K562 (cell line): Measurements from ENCODE around the gene IMMP2L. TPM values are rescaled to one million over a fixed set of nuclear protein-coding genes. Genes with fewer than 3 reads are reported as not detected.

ENCODE experiments used
- ATAC-seq: fragments of 200-7000 bp; cut with Tn5 transposase; 3 replicates; pipeline ENCODE4 v1.9.1; 2020; ENCODE audit warnings: moderate library complexity
- BruUV-seq: library from RNA; stranded (reverse); fragments of 400-500 nt; replicated peaks from 2 replicates; lab custom pipeline; 2021; lab: Mats Ljungman, UMichigan
- CTCF ChIA-PET: fragments of 300-600 bp; formaldehyde crosslinking; extraction: SDS; loops from one replicate; lab custom pipeline; 2021; ENCODE audit warnings: low intra/inter-chr PET ratio; lab: Yijun Ruan, JAX
- POLR2A ChIA-PET: fragments of 300-600, 350-650 bp; sonication (Branson Sonifier 250); formaldehyde crosslinking; extraction: SDS; loops from one replicate; lab custom pipeline; 2021; ENCODE audit warnings: antibody characterized with exemption, inconsistent platforms; lab: Yijun Ruan, JAX
- DNase-seq, 4 experiments: peaks; one replicate each; pipeline versions ENCODE4 v3.0.0 to v3.0.0-alpha.2; 2011 to 2018; ENCODE audit warnings: low spot score in 3 of 4, mixed read lengths in 3 of 4; ENCODE audit errors: extremely low read depth in 1 of 4
- FAIRE-seq: peaks from 2 replicates; lab custom pipeline; 2011; peaks lifted over from hg19 to GRCh38; lab: Jason Lieb, UNC
- H2AFZ ChIP-seq: 2 replicates; pipeline ENCODE4 v1.6.0; 2011; ENCODE audit warnings: low read depth, low read length, control low read depth, inconsistent platforms
- H3K27ac ChIP-seq: fragments of 200-600 bp; 3 replicates; pipeline ENCODE4 v1.8.0; 2011; ENCODE audit warnings: low read depth, mild to moderate bottlenecking, control low read depth, inconsistent platforms, low read length, moderate library complexity, mixed read lengths; ENCODE audit errors: extremely low read depth
- H3K27me3 ChIP-seq, 2 experiments: fragments of 300-600 bp in 1 of 2; 2 replicates in 1 of 2; 3 replicates in 1 of 2; pipeline versions ENCODE4 v1.6.0 to v1.8.0; 2011; ENCODE audit warnings: inconsistent platforms in 2 of 2, low read length in 2 of 2, mild to moderate bottlenecking in 1 of 2, mixed read lengths in 1 of 2, moderate library complexity in 1 of 2; ENCODE audit not compliant: control insufficient read depth in 2 of 2, insufficient read depth in 2 of 2
- H3K36me3 ChIP-seq: fragments of 300-600 bp; 3 replicates; pipeline ENCODE4 v1.8.0; 2011; ENCODE audit warnings: mild to moderate bottlenecking, low read length, inconsistent platforms; ENCODE audit not compliant: control insufficient read depth, insufficient read depth
- H3K4me1 ChIP-seq, 2 experiments: fragments of 200-600 bp in 1 of 2; replicated peaks in 1 of 2; 2 replicates in 1 of 2; 3 replicates in 1 of 2; pipeline versions ENCODE4 v1.5.1 to v1.8.0; 2011; ENCODE audit warnings: inconsistent platforms in 2 of 2, low read length in 2 of 2, mild to moderate bottlenecking in 1 of 2, mixed read lengths in 1 of 2, moderate library complexity in 1 of 2; ENCODE audit not compliant: control insufficient read depth in 2 of 2, insufficient read depth in 2 of 2
- H3K4me2 ChIP-seq: 2 replicates; pipeline ENCODE4 v1.6.1; 2011; ENCODE audit warnings: low read length, control low read depth, inconsistent platforms, mixed read lengths; ENCODE audit not compliant: insufficient read depth
- H3K4me3 ChIP-seq: fragments of 200-600 bp; sonication (generic), shearing (Covaris generic); 2 replicates; pipeline ENCODE4 v1.5.1; 2016; ENCODE audit warnings: control low read depth, inconsistent platforms
- H3K79me2 ChIP-seq: fragments of 200-600 bp; 3 replicates; pipeline ENCODE4 v1.8.0; 2011; ENCODE audit warnings: low read length, inconsistent platforms; ENCODE audit not compliant: control insufficient read depth, insufficient read depth
- H3K9ac ChIP-seq, 2 experiments: 2 replicates each; pipeline versions ENCODE4 v1.6.0 to v1.6.1; 2011; ENCODE audit warnings: low read depth in 2 of 2, low read length in 2 of 2, control low read depth in 1 of 2, inconsistent platforms in 1 of 2, mild to moderate bottlenecking in 1 of 2, mixed read lengths in 1 of 2; ENCODE audit not compliant: insufficient read depth in 1 of 2
- H3K9me1 ChIP-seq: one replicate; pipeline ENCODE4 v1.6.0; 2011; ENCODE audit warnings: inconsistent platforms, mild to moderate bottlenecking, low read length, moderate library complexity; ENCODE audit not compliant: control insufficient read depth, insufficient read depth
- H3K9me3 ChIP-seq: replicated peaks from 2 replicates; pipeline ENCODE4 v1.5.1; 2011; ENCODE audit warnings: low read depth, low read length, inconsistent platforms; ENCODE audit not compliant: control insufficient read depth, insufficient read depth
- H4K20me1 ChIP-seq: replicated peaks from 2 replicates; pipeline ENCODE4 v1.6.1; 2011; ENCODE audit warnings: low read length, inconsistent platforms, mixed read lengths; ENCODE audit not compliant: control insufficient read depth, insufficient read depth
- ARID2 ChIP-seq: fragments of 450-650 bp; IDR thresholded peaks from 2 replicates; pipeline ENCODE4 v1.6.1; 2017; ENCODE audit warnings: antibody characterized with exemption, mild to moderate bottlenecking
- ARNT ChIP-seq, 2 experiments: fragments of 450-650 bp; IDR thresholded peaks; 2 replicates each; pipeline ENCODE4 v1.6.1; 2016; ENCODE audit warnings: mild to moderate bottlenecking in 1 of 2
- EP400 ChIP-seq: fragments of 450-650 bp; IDR thresholded peaks from 2 replicates; pipeline ENCODE4 v1.6.1; 2017; ENCODE audit warnings: antibody characterized with exemption, mild to moderate bottlenecking, moderate library complexity
- HCFC1 ChIP-seq: IDR thresholded peaks from 2 replicates; pipeline ENCODE4 v1.6.1; 2012; ENCODE audit warnings: low read depth, low read length, improper control_type of control experiment
- LCOR ChIP-seq: sonication (generic); formaldehyde crosslinking; IDR thresholded peaks from 2 replicates; pipeline ENCODE4 v1.8.0; 2022; ENCODE audit warnings: mild to moderate bottlenecking, missing genetic modification reagents
- MAFK ChIP-seq: IDR thresholded peaks from 2 replicates; pipeline ENCODE4 v1.6.1; 2011; ENCODE audit warnings: low read length, improper control_type of control experiment
- RBBP5 ChIP-seq: fragments of 200-600 bp; sonication (generic); IDR thresholded peaks from 2 replicates; pipeline ENCODE4 v1.6.1; 2012; ENCODE audit warnings: borderline replicate concordance, mild to moderate bottlenecking, low read length, control low read depth, inconsistent platforms; ENCODE audit not compliant: insufficient read depth, poor library complexity, severe bottlenecking
- RHOXF2B ChIP-seq: fragments of 250-450 bp; sonication (Bioruptor Pico); conservative IDR thresholded peaks from 2 replicates; pipeline ENCODE4 v1.5.1; 2021
- SRSF9 ChIP-seq: fragments of 200-400 bp; formaldehyde crosslinking; IDR thresholded peaks from 2 replicates; pipeline ENCODE4 v1.6.1; 2017; ENCODE audit warnings: low read depth, low read length, borderline replicate concordance
- TAF7 ChIP-seq: fragments of 450-650 bp; IDR thresholded peaks from 2 replicates; pipeline ENCODE4 v1.6.1; 2016; ENCODE audit warnings: missing genetic modification characterization, missing compliant biosample characterization
- ZNF668 ChIP-seq: fragments of 250-450 bp; sonication (Bioruptor Pico); IDR thresholded peaks from 2 replicates; pipeline ENCODE4 v1.8.0; 2022; ENCODE audit warnings: mild to moderate bottlenecking, inconsistent platforms
- ZNF695 ChIP-seq: fragments of 450-650 bp; formaldehyde crosslinking; IDR thresholded peaks from 2 replicates; pipeline ENCODE4 v1.4.0; 2020; ENCODE audit warnings: mild to moderate bottlenecking, moderate library complexity
- WGBS: fragments of 100-300 bp; shearing (Covaris generic); methylation state at CpG from one replicate; pipeline ENCODE4 v1.1.6; 2016; ENCODE audit warnings: low coverage, mixed read lengths; ENCODE audit not compliant: insufficient coverage; ENCODE audit errors: missing lambda C conversion rate; 5-methylcytosine and 5-hydroxymethylcytosine counted together
- in situ Hi-C: fragments of 300-500 bp; cut with MboI; formaldehyde crosslinking; loops from 4 replicates; pipeline ENCODE4 v1.15.0; 2018; ENCODE audit warnings: inconsistent platforms, mixed read lengths
- intact Hi-C: fragments of 100-400 bp; cut with micrococcal nuclease; formaldehyde crosslinking; loops from 2 replicates; pipeline ENCODE4 v1.14.2; 2022
- polyA plus RNA-seq, 8 experiments: library from polyadenylated mRNA; depleted of rRNA in 4 of 8; stranded (reverse) in 5 of 8; unstranded in 3 of 8; fragments of >200 nt; fragmentation: Nextera tagmentation in 2 of 8; fragmentation: Illumina TruSeq in 1 of 8; extraction: Ambion mirVana in 2 of 8; extraction: Trizol in 1 of 8; gene quantifications; 2 replicates each; pipeline versions ENCODE4 v1.2.1 to v1.2.3, GENCODE V29; 2011 to 2014; ENCODE audit warnings: inconsistent platforms in 1 of 8, missing spikeins in 1 of 8
- total RNA-seq, 7 experiments: library from RNA; depleted of rRNA in 6 of 7; stranded (reverse); fragments of >200 nt in 6 of 7; fragmentation: Illumina TruSeq in 2 of 7; extraction: Trizol in 2 of 7; gene quantifications; 2 replicates each; pipeline versions ENCODE4 v1.2.1 to v1.2.3, GENCODE V29; 2011 to 2021; ENCODE audit warnings: low replicate concordance in 1 of 7
- TF ChIP-seq, protein P1 (sequence below), 2 experiments: IDR thresholded peaks in 1 of 2; conservative IDR thresholded peaks in 1 of 2; 2 replicates each; pipeline ENCODE4 v1.6.1; 2016; ENCODE audit warnings: low read depth in 2 of 2, mild to moderate bottlenecking in 1 of 2, missing compliant biosample characterization in 1 of 2, missing genetic modification characterization in 1 of 2, moderate library complexity in 1 of 2
- TF ChIP-seq, protein P2 (sequence below): fragments of 450-650 bp; IDR thresholded peaks from 2 replicates; pipeline ENCODE4 v1.6.1; 2016; ENCODE audit warnings: antibody characterized with exemption

IMMP2L gene
- total and polyA plus RNA-seq, 9 of the 15 experiments (the other 6 are each of a cell fraction or from before 2014, with no cell fraction given), result 29.7 to 116 (median 53.0) TPM

DNA sequence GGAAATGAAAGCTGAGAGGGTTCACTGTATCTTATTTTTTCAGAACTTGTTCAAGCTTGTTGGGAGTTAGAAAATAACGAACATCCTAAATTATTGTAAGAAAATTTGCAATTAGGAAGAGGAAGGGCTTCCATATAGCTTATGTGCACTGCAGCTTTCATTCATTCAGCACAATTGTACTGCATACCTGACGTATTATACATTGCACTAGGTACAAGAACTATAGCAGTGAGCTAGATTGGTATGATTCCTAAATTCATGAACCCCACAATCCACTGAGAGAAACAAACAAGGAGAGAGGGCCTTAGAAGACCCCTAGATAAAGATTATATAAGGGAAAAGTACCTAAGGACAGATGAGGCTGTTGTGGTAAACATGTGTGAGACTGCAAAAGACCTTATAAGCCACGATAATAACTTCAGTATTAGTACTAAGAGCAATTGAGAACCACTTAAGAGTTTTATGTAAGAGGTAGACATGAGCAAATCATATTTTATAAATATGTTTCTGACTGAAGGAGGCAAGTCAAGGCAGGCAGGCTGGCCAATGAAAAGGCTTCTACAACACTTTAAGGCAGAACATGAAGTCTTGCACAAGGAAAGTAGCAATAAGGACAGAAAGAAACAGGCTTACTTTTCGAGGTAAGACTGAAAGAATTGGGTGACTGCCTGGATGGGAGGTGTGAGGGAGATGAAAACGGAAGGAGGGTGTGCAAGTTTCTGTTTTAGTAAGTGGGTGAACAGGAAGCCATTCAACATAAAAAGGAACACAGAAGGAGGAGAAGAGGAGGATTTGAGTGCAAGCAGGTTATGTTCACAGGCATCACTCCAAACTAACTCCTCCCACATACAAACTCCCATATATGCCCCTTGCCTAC lies 549.3 kb downstream of the IMMP2L start:
- no peak overlapping the region for H2AFZ ChIP-seq
- intact Hi-C loops, result no loop called here

DNA sequence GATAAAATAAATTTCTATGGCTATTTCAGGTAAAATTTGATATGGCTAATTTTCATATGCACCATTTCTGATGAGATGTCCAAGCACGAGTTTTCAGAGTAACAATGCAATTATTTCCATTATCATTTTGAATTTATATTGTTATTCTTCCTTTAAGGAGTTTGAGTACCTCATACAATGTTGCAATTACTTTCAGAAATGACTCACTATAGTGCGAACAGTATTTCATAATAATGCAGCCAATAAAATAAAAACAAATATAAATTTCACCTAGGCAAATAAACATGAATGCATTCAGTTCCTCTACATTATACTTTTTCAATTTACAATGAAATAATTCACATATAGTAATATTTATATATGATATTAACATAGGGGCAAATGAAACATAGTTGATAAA lies 550.1 kb downstream of the IMMP2L start:
- no peaks in the 10 kb centered on the region for H3K9me3 ChIP-seq
- in situ Hi-C loops, result no loop called here
- no peaks in the 10 kb centered on the region for H3K27me3 ChIP-seq
- POLR2A ChIA-PET, result interaction anchor here (0.6 kb wide), 1 partner anchor 181 kb away, joined by 8 read pairs; no protein-coding TSS in a partner anchor
- H4K20me1 ChIP-seq, result no peaks in the 10 kb centered on the region
- WGBS, result 42% methylated on average over 2 of the region's 2 CpGs
- no TSS peak for BruUV-seq
- no peak overlapping the region for H3K4me2 ChIP-seq
- intact Hi-C loops, result no loop called here
- FAIRE-seq (no peak), DNase-seq (no peak), ATAC-seq (no peak)
- no peaks in the 10 kb centered on the region for H3K4me1 ChIP-seq
- H3K9me1 ChIP-seq, result no peaks in the 10 kb centered on the region
- CTCF ChIA-PET, result no interaction called here
- H3K27ac ChIP-seq, result no peak overlapping the region
- H3K9ac ChIP-seq, result no peak overlapping the region
- H3K36me3 ChIP-seq, result no peaks in the 10 kb centered on the region
- no peaks in the 10 kb centered on the region for H3K79me2 ChIP-seq
- H2AFZ ChIP-seq, result no peak overlapping the region
- H3K4me3 ChIP-seq, result no peak overlapping the region
- TF ChIP-seq LCOR (CRISPR knock-in tag), result no peak
- no peak for TF ChIP-seq ARNT (IDR thresholded peaks at IDR 0.05)
- TF ChIP-seq RBBP5, result no peak
- no peak for TF ChIP-seq ARID2
- TF ChIP-seq, protein P1, sequence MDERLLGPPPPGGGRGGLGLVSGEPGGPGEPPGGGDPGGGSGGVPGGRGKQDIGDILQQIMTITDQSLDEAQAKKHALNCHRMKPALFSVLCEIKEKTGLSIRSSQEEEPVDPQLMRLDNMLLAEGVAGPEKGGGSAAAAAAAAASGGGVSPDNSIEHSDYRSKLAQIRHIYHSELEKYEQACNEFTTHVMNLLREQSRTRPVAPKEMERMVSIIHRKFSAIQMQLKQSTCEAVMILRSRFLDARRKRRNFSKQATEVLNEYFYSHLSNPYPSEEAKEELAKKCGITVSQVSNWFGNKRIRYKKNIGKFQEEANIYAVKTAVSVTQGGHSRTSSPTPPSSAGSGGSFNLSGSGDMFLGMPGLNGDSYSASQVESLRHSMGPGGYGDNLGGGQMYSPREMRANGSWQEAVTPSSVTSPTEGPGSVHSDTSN (CRISPR knock-in tag; IDR thresholded peaks at IDR 0.05; ENCODE audit: low read depth), result no peak
- TF ChIP-seq, protein P1 (tag; conservative IDR thresholded peaks at IDR 0.05; ENCODE audit: low read depth), result no peak
- no peak for TF ChIP-seq ZNF695
- TF ChIP-seq, protein P2, sequence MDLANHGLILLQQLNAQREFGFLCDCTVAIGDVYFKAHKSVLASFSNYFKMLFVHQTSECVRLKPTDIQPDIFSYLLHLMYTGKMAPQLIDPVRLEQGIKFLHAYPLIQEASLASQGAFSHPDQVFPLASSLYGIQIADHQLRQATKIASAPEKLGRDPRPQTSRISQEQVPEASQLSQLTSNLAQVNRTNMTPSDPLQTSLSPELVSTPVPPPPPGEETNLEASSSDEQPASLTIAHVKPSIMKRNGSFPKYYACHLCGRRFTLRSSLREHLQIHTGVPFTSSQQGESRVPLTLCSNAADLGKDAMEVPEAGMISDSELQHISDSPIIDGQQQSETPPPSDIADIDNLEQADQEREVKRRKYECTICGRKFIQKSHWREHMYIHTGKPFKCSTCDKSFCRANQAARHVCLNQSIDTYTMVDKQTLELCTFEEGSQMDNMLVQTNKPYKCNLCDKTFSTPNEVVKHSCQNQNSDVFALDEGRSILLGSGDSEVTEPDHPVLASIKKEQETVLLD, result no peak
- TF ChIP-seq EP400, result no peak

More for the DNA sequence above, 549.3 kb downstream of the IMMP2L start:
- FAIRE-seq, result peak; percentile 15
- in situ Hi-C loops, result no loop called here
- no peaks in the 10 kb centered on the region for H3K36me3 ChIP-seq
- TF ChIP-seq SRSF9 (no peak), HCFC1 (no peak), RHOXF2B (CRISPR knock-in tag) (no peak), TAF7 (tag) (no peak), ZNF668 (CRISPR knock-in tag) (no peak), MAFK (no peak)
- TF ChIP-seq, all 486 proteins: peak for 0
- ATAC-seq (no peak), DNase-seq (no peak)
- POLR2A ChIA-PET, result interaction anchor here (0.6 kb wide), 1 partner anchor 182 kb away, joined by 8 read pairs; no protein-coding TSS in a partner anchor
- Histone ChIP-seq H3K27me3 (no peaks in the 10 kb centered on the region), H4K20me1 (no peaks in the 10 kb centered on the region), H3K4me2 (no peak overlapping the region), H3K9me1 (no peaks in the 10 kb centered on the region), H3K27ac (no peak overlapping the region), H3K4me3 (no peak overlapping the region), H3K9ac (no peak overlapping the region), H3K9me3 (no peaks in the 10 kb centered on the region), H3K4me1 (no peaks in the 10 kb centered on the region), H3K79me2 (no peaks in the 10 kb centered on the region)
- 18% methylated on average over 5 of the region's 5 CpGs for WGBS
- CTCF ChIA-PET, result no interaction called here
- BruUV-seq, result no TSS peak
